DMS53 treated with DMSO at 0.1 percent for 48 hours (cell line): ENCODE results near the gene TPSG1.

ENCODE experiments used
- DNase-seq: peaks from one replicate; lab custom pipeline; 2025; ENCODE audit not compliant: unreplicated experiment; lab: John Stamatoyannopoulos, UW

Gene TPSG1

DNA sequence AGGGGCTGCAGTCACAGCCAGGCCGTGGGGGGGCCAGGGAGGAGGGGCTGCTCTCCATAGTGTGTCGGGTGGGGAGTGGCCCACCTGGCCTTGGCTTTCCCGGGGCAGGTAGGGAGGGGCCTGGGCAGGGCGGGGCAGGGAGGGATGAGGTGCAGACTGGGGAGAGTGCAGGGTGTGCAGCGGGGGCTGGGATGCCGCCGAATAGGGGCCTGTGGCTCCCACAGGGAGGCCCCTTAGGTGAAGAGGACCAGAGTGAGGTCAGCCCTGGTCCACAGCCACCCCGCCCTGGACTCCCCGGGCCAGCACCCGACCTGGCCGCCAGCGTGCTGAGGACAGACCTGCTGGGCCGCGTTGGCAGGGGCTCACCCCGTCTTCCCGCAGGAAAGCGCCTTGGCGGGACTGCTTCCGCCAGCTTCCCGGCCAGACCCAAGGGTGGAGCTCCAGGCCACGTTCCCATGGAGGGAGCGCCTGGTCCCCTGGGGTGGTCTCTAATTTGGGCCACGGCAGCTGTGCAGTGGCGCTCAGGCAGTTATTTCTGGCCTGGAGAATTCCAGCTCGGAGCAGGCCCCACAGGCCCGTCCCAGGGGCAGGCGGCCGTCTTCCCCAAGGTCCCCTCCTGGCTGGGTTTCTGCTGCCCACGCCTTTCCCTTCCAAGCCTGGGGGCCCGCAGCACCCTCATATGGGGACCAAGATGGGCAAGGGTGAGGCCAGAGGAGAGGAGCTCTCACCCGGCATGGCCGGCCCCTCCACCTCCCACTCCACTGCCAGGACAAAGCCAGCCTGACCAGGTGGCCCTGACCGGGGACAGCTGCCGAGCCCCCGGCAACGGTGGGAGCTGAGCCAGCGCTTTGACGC lies 44.3 kb downstream of the TPSG1 start:
- no peak for DNase-seq

DNA sequence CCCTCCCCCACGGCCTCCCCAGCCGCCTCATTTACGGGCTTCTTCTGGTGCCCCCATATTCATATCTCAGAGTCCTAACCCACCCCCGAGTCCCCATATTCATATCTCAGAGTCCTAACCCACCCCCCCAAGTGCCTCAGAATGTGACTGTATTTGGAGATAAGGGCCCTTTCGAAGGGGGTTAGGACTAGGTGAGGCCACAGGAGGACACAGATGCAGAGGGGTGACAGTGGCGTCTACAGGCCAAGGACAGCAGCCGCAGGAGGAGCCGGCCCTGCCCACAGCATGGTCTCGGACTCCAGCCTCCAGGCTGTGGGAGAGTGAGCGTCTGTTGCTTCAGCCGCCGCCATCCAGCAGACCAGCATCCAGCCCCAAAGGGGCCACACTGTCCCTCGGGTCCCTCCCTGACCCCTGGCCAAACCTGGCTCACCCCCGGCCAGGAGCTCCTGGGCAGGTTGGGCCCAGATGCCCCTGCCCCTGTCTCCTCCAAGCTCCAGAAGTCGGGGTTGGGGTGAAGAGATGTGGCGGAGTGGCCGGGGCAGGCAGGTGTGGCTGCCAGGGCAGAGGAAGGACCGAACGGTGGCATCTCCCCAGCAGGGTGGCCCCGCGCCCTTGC lies 46.7 kb downstream of the TPSG1 start:
- no peak for DNase-seq

DNA sequence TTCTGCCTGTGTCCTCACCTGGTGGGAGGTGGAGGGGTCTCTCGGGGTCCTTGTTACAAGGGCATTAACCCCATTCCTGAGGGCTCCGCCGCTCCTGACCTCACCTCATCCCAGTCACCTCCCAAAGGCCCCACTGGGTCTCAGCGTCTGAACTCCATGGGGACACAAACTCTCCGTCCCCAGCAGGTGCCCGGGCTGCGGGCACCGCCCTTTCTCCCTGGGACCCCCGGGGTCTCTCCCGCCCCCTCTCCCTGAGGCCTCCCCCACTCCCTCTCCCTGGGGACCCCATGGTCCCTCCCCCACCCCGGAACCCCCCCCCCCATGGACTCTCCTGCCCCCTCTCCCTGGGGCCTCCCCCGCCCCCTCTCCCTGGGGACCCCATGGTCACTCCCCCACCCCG lies 47.3 kb downstream of the TPSG1 start:
- no peak for DNase-seq

DNA sequence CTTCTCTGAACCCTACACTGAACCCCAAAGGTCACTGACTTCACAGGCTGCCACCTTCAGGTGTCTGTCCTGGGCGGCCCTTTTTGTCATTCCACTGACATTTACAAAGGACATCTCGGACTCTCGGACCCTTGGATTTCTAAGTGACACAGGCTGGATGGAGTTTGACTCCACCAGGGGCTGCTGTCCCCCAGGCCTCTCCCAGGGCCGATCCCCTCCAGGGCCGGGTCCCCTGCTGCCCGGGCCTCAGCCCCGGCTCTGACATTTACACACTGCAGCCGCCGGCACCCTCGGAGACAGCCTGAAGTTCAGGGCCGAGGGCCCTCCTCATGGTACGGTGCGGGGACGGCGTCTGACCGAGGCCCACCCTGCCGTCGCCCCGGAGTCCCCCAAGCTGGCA lies 48.0 kb downstream of the TPSG1 start:
- no peak for DNase-seq

DNA sequence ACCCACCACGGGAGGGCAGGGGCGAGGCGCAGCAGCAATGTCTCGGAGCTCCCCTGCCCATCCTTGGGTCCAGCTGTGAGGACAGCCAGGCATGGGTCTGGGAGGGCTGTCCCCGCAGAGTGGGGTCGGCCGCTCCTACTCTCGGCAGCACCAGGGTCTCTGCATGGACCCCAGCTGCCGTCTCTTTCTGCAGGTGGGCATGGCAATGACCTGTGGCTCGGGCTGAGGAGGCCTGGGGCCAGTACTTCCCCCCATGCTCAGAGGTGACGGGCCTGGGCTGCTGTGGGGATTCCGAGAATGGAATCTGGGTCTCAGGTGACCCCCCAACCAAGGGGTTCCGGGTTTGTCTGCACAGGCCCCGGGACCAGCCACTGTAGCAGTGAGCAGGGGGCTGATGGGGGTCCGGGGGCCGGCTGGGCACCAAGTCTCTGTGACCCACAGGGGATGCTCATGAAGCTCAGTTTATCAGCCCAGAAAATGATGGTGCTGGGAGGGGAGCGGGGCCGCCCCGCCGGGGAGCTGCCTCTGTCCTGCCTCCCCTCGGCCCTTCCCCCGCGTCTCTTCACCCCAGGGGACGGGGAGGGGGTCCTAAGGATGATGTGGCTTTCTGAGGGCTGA lies 48.7 kb downstream of the TPSG1 start:
- no peak for DNase-seq

DNA sequence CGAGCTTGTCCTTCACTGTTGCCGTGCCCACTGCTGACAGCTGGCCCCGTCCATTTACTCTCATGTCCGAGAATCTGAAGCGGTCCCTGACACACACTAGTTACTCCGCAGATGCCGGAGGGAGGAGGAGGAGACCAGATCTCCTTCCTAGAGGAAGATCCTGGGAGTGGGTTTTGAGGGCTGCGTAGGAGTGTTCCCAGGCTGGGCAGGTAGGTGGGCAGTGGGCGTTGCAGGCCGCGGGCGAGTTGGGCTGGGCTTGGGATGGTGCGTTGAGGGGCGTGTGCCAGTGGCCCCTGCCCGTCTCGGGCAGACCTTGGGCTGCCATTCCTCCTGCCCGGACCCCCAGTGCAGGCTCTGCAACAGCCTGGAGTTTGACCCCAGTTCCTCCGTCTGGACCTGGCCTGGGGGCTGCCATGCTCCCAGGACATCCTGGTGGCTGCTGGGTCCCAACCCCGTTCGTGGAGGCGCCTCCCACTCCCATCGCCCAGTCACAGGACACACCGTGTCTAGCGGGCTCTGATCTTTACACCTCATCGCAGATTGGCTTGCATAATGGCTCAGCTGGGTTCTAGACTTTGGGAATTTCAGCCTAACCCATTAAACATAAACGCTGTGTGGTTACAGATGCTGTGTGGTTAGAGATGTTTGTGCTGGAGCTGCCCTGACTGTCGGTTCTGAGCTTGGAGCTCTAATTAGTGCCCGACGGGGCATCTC lies 49.3 kb downstream of the TPSG1 start:
- DNase-seq = no peak

DNA sequence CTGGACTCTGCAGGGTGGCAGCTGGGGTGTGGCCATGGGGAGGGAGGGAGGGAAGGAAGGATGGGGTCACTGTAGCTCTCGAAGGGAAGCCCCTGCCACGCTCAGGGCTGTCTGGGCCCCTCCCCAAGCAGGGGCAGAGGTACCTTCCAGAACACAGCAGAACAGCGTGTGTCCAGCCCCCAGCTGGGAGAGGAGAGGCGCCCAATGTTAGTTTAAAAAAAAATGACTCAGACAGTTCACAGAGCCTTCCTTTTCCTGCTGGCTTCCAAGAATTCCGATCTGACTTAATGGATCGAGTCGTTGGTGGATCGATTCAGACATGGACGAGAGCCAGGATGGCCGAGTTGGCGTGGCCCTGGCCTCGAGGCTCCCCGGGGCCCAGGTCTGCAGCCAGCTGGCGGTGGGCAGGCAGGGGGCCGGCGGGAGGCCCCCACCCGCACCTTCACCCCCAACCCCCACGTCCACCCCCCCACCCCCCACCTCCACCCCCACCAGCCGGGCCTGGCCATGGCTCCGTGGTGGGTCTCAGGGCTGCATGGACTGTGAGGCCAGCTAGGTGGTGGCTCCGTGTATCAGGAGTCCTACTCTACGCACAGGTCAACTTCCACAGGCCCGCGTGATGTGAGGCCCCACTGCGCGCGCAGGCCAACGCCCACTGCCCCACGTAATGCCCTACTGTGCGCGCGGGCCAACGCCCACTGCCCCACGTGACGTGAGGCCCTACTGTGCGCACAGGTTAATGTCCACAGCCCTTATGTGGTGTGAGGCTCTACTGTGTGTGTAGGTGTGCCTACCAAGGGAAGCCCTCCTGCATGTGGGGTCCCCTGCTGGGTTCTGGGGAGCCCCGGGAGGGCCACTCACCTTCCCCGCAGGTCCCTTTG lies 50.4 kb downstream of the TPSG1 start:
- no peak for DNase-seq

DNA sequence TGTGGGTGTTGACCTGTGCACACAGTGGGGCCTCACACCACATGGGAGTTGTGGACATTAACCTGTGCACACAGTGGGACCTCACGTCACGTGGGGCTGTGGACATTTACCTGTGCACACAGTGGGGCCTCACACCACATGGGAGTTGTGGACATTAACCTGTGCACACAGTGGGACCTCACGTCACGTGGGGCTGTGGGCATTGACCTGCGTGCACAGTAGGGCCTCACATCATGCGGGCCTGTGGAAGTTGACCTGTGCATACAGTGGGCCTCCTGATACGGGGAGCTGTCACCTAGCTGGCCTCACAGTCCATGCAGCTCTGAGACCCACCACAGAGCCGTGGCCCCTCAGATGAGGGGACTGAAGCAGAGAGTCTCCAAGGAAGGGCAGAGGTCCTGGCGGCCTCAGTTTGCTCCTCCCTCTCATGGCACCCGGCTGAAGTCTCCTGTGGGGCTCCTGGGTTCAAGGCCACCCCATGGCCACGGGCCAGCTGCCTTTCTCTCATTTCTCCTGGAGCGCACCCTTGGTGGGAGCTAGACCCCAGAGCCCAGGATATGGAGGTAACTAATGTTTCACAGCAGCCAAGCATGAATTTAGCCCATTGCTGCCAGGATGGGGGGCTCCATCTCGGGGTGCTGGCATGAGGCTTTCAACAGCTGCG lies 51.1 kb downstream of the TPSG1 start:
- no peak for DNase-seq

DNA sequence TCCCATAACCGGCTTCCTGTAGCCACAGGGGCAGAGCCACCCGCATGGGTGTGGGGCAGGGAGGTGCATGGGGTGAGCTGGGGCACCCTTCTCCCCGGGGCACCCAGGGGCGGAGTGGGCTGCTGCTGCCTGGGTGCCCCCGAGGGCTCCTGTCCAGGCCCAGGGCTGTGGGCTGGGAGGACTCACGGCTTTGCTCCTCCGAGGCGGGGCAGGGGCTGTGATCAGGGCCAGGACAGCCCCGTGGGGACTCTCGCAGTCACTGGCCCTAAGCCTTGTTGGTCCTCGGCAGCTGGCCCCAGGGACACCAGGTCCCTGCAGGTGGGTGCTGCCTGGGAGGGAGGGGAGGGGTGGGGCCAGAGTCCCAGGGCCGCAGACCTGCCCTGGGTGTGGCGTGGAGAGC lies 52.4 kb downstream of the TPSG1 start:
- DNase-seq = no peak

DNA sequence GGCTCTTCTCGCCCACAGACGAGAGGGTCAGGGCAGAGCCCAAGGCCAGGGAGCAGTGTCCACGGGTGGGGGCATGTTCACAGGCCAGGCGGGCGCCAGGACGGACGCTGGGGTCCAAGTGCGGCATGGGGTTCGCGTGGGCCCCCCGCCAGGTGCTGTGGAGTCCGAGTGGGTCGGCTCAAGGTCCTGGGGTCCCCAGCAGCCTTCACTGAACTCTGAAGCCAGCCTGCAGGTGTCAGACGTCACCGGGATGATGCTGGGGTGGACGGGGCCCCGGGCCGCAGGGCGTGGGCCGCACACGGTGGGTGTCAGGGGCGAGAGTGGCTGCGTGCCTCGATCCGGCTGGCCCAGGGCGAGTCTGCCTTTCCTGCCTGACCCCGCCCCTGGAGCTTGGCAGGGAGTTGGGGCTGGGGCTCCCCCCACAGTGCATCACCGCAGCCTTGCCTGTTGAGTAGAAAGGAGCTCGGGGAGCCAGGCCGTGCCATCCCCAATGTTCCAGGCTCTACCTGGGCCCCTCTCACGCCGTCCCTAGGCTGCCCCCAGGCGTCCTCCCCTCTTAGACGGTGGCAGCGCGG lies 53.1 kb downstream of the TPSG1 start:
- no peak for DNase-seq
